GM19099 (cell line): ENCODE measurements around the gene EVX1.

Experiments used
- POLR2A ChIP-seq: IDR thresholded peaks from 3 replicates; pipeline ENCODE4 v1.6.1; 2011; ENCODE audit warnings: low read depth; ENCODE audit not compliant: insufficient read length; ENCODE audit errors: extremely low read depth

The EVX1 gene

DNA sequence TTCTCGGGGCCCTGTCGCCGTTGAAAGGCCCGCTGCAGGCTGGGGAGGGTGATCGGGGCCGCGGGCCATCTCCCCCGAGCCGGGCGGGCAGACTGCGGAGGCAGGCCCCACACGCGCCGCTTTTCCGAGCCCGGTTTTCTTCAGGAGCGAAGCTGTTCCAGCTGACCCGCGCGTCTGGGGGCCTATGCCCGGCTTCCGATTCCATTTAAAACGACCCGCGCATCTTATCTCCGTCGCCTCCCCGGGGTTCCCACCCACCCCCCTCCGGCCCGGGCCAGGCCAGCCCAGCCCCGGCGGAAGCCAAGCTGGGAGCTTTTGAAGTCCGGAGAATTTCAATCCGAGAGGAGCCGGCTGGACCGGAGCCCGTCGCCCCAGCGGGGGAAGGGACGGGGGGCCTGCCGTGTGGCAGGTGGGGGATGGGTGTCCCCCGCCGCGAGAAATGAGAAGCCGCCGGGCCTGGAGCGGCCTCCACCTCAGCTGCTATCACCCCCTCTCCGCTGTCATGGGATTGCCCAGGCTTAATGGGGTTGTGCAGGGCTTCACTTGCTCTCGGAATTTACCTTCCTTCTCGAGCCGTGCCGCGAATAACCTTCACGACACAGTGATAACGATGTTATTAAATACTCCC, 3.1 kb upstream of the EVX1 start:
- no peak for TF ChIP-seq POLR2A

DNA sequence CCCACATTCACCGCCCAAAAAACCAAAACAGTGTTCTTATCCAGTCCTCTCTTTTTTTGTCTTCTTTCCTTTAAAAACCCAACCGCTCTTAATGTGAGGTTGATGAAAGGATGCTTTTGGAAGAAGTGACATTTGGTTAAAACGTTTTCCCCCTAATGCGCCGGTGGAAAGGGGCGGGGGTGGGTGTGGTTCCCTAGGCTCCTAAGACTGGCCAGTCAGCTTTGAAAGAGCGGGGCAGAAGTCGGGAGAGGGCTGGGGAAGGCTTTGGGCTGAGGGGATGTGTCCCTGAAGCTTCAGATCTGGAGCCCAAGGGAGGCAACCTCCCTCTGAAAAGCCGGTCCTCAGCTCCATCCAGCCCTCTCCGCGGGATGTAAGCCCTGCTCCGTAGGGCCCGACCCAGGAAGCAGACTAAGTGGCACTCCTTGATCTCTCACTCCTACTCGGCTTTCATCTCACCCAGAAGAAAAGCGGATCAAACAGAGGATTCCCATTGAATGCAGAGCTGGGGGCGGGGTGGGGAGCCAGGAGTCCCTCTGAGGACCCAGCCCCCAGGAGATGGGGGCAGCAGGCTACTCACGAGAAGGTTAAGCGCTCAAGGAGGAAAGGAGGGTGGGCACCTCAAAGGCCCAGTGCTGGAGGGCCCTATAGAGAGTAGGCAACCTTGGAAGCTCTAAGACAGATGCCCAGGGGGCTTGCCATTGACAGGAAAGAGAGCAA, 2.4 kb upstream of the EVX1 start:
- no peak for TF ChIP-seq POLR2A

DNA sequence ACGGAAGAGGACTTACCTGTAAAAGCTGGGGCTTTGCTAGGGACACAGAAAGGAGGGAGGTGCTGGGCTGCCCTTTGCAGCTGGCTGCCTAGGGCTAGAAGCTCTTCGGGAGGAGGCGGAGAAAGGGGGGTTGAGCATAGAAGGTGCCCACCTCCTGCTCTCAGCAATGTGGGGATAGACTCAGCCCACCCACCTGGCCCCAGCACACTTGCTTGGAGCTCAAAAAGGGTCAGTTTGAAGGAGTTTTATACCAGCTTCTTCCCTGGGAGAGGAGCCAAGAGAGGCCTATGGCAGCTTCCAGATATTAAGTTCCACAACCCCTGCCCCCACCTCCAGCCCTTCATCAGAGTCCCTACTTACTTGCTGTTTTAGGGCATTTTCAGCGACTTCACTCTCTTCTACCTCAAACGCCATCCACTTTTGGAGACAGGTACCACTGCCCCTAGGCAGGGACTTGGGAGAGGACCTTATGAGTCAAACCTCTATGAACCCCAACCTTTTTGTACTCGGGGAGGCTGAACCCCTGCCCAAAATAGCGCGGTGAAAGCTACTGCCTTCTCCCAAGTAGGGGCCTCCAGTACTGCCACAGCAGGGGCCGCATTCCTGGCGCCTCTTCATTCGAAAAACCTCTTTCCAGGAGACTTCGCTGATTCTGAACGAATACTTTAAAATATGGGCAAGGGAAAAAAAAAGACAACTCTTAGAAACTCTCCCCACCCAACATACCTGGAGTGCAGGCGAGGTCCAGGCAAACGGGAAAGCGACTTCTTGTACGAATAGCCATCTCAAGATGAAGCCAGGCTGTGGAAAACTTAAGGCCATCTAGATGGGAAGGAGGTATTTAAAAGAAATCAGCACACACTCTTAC, 1.2 kb upstream of the EVX1 start:
- TF ChIP-seq POLR2A = no peak

DNA sequence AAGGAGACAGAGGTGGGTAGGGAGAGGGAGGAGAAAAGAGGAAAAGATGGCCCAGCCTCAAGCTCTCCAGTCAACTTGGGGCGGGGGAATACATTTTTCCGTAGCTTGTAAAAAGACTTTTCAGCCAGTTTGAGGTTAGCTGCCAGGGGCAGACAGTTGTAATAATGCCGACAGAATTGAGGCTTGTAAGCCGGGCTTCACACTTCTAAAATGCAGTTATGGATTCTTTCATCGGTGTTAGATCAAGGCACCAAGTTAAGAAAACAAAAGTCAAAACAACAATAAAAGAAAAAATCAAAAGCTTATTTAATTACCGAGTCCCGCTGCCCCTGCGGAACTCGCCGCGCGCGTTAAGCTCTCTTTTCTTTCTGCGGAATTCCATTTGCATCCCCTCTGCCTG, 448 bp upstream of the EVX1 start:
- TF ChIP-seq POLR2A = no peak

DNA sequence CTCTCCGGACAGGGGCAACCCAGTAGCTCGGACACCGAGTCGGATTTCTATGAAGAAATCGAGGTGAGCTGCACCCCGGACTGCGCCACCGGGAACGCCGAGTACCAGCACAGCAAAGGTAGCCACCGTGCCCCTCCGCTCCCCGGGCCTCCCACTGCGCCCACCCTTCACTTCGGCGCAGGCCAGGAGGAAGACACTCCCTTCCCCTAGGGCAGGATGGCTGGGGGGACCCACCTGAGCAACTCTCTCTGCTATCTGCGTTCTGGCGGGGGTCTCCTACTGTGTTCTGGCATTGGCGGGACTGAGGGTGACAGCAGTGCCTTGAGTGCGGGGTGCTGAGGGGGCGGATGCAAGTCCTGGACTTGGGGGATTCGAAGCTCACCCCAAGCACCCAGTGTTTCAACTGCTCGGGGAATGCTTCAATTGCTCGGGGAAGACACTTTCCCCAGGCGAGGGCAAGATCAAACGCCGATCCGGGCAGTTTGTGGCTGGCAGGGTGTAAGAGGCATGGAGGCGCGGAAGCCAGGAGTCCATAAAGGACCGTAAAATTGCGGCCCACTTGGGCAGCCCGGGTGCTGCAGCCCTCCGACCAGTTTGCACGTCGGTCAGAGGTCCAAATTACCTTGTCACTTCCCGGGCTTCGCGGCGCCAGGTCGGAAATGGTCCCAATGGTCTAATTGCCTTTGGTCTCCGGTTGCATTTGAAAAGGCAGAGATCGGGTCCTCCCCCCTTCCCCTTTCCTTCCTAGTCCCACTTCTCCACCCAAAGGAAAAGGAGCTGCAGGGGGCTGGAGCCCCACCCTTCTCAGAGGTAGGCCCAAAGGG, 950 bp downstream of the EVX1 start:
- TF ChIP-seq POLR2A = no peak

DNA sequence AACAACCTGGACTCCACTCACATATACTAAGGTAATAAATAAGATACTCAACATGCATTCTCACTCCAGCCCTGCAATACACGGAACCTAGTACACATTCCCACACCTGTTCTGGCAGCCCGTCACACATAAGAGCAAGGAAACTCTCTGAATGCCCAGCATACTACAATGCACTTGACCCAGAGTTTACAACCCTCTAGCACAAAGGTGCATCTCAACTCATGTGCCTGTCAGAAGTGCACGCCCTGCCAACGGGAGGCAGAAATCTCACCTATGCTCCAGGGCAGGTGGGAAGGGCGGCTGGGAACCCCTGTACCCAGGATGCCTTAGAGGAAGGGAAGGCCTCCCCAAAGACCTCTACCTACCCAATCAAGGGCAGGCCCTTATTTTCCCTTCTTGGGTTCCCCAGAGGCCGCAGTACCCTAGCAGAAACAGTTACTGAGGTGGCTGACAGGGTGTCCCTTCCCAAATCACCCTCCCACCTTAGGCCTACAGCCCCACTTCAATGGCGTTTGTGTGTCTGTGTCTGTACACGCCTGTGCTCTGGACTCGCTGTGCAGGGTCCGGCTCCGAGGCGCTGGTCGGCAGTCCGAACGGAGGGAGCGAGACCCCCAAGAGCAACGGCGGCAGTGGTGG, 2.0 kb downstream of the EVX1 start:
- no peak for TF ChIP-seq POLR2A

DNA sequence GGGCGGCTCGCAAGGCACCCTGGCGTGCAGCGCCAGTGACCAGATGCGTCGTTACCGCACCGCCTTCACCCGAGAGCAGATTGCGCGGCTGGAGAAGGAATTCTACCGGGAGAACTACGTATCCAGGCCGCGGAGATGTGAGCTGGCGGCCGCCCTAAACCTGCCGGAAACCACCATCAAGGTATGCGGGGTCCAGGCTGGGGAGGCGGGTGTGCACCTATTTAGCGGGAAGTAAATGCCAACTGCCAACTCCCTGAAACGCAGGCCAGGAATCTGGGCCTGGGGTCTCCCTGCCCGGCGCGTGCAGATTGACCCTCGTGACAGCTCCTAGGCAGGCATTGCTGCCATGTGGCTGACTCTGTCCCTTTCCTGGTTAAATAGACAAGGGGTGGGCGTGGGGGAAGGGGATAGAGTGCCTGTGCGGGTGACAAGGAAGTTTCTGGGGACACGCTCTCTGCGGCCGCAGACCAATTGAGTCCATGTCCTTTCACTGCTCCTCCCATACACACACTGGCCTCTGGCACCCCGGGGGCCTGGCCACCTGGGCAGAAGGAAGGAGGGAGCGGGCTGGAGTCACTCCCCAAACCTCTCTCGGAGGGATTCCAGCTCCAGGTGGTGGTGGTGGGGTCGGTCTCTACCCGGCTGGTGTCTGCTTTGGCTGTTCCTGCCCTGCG, 2.7 kb downstream of the EVX1 start:
- TF ChIP-seq POLR2A = no peak

DNA sequence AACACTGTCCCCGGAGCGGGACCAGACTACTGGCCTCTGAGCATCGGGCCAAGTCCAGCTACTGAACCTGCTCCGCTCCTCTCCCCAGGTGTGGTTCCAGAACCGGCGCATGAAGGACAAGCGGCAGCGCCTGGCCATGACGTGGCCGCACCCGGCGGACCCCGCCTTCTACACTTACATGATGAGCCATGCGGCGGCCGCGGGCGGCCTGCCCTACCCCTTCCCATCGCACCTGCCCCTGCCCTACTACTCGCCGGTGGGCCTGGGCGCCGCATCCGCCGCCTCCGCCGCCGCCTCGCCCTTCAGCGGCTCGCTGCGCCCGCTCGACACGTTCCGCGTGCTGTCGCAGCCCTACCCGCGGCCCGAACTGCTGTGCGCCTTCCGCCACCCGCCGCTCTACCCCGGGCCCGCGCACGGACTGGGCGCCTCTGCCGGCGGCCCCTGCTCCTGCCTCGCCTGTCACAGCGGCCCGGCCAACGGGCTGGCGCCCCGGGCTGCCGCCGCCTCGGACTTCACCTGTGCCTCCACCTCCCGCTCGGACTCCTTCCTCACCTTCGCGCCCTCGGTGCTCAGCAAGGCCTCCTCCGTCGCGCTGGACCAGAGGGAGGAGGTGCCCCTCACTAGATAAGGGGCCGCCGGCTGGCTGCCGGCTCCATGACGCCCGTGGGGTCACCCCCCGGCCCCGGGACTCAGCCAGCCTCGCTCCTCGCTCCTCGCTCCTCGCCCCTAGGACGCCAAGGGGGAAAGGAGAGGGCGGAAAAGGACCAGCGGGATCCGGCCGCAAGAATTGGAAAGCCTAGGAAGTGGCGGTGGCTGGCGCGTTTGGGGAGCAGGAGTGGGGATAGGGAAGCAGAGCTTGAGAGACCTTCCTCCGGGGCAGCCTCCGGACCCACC, 3.4 kb downstream of the EVX1 start:
- no peak for TF ChIP-seq POLR2A

DNA sequence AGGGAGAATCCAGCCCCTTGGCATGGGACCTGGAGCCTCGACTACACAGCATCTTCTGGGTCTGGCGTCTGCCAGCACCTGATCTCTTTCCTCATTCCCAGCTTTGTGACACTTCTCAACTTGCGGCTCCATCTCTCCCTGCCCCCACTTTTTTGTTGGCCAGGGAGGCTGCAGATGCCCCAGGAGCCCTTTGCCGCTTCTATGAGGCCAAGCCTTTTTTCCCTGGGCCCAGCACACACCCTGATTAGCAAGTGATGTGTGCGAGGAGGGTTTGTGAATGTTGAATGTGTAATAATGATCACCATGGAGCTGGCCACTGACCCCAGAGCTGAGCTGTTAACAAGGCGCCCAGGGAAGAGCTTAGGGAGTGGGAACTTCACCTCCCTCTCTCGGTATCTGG, 4.4 kb downstream of the EVX1 start:
- TF ChIP-seq POLR2A = no peak

DNA sequence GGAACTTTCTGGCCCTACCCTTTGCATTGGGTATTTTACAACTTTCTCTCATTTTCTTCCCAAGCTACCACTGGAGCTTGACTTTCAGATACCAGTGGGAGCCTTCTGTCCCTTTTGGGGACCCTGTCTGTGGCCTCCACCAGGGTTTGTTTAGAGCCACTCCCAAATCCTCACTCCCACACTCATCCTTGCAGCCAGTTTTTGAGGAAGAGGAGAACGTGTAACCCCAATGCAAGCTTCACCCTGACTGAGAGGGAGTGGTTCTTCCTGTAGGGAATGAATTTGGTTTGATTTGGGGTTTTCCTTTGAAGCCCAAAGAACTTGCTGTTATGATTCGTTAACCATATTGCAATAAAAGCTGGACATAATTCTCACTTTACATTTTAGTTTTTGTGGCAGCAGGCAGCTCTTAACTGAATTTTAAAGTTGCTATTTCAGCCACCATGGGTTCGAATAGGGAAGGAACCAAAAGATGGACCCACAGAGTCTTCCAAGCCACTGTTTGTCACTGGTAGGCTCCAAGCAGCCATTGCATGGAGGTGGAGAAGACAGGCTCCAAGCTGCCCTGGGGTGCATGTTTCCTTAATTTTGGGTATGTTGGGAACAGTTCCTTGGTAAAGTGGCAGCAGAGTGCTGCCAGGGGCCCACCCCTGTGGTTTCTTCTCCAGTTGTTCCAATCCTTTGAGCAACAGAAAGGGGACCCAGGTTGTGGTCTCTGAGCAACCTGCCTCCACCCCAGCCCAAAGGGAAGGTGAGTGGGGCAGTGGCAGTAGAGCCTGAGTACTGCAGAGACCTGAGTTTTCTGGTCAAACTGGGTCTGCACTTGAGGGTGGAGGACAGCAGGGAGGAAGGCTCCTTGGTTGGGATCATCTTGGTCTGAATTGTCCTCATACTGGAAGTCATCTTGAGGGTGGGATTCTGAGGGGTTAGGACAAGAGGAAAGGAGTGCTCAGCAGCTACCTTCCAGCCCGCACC, 5.1 kb downstream of the EVX1 start:
- no peak for TF ChIP-seq POLR2A

DNA sequence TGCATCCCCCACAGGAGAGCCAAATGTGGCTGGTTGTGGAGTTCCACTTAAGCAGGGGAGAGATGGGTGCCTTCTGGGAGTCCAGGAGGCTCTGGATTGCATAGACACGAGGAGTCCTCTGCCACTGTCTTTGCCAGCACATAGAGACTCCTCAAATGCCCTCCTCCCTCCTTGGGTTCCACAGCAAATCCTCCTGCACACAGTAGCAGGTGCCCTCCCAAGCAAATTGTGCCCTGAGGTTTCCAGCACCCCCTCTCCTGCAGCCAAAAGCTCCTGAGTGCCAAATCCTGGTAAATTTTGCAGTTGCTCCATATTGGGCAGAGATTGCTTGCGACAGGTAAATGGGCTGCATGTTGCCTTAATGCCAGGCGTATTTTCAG, 5.8 kb downstream of the EVX1 start:
- no peak for TF ChIP-seq POLR2A
